MM.1S (cell line): ENCODE results near the gene SUCO.

Experiments used
- CTCF ChIP-seq: fragments of 300-600 bp; sonication (generic); IDR thresholded peaks from 2 replicates; pipeline ENCODE4 v1.5.1; 2016; ENCODE audit warnings: antibody characterized with exemption, low read length, mixed read lengths
- EZH2phosphoT487 ChIP-seq: fragments of 300-600 bp; sonication (generic); IDR thresholded peaks from 2 replicates; pipeline ENCODE4 v1.6.1; 2018; ENCODE audit warnings: antibody characterized with exemption, low read length

- TF ChIP-seq CTCF, result no peak
- TF ChIP-seq EZH2phosphoT487, result no peak
Observed at GRCh38 chr1:172657586-172657985, 124.6 kb downstream of the SUCO start.
